ENCODE results near the gene MAP3K12. TPM values are rescaled to one million over a fixed set of nuclear protein-coding genes. Genes with fewer than 3 reads are reported as not detected.

The MAP3K12 gene
- total and polyA plus RNA-seq, 2 of the 8 experiments (the other 6 are each of a cell fraction or from before 2014, with no cell fraction given), result 23.4 to 42.7 TPM

- H2BK15ac ChIP-seq (ENCODE audit: low read length), result peak overlapping the region; percentile 98
- H3K4me1 ChIP-seq (replicated peaks in 1 of 4; ENCODE audit: control insufficient read depth in 3 of 4, insufficient read depth in 4 of 4, low read length in 3 of 4), result peaks cover 11 to 37% (median 15%) of the 10 kb centered on the region in 4 experiments
- POLR2A ChIA-PET (ENCODE audit: partially characterized antibody), result interaction anchor here (0.6 to 67.0 kb wide), 8 partner anchors 1 to 242 kb away, joined by 3 to 3397 read pairs (median 4); partner anchors contain the start of genes AAAS, MAP3K12, NPFF and PCBP2
- peak overlapping the region; percentile 48 for H3K14ac ChIP-seq (ENCODE audit: insufficient read length)
- peaks cover 7% of the 10 kb centered on the region for H3K79me1 ChIP-seq (ENCODE audit: low read depth, low read length)
- peak overlapping the region; percentile 87 to 96 for H3K4me2 ChIP-seq (ENCODE audit: insufficient read depth in 1 of 2, low read depth in 2 of 2, low read length in 2 of 2)
- H2AFZ ChIP-seq (ENCODE audit: low read length), result peak overlapping the region; percentile 21
- CTCF ChIA-PET (ENCODE audit: partially characterized antibody), result interaction anchor here (0.9 to 6.7 kb wide), 12 partner anchors 10 to 141 kb away, joined by 3 to 51 read pairs (median 5); partner anchors contain the start of gene NPFF
- H4K5ac ChIP-seq (ENCODE audit: insufficient read length, low read depth, low read length), result peak overlapping the region; percentile 79
- H3K23ac ChIP-seq (ENCODE audit: insufficient read length), result no peak overlapping the region
- peak overlapping the region; percentile 55; the same call in 1 of the 2 replicates for H3K27ac ChIP-seq (ENCODE audit: low read depth, low read length)
- FAIRE-seq (no peak), DNase-seq (ENCODE audit: low read depth in 1 of 2, low spot score in 2 of 2) (peak; percentile 86 to 96)
- no peaks in the 10 kb centered on the region for H3K36me3 ChIP-seq (ENCODE audit: control insufficient read depth in 2 of 4, insufficient read depth in 4 of 4, low read length in 3 of 4)
- peaks cover 0 to 5% of the 10 kb centered on the region in 2 experiments for H4K20me1 ChIP-seq (replicated peaks in 1 of 2; ENCODE audit: control insufficient read depth in 1 of 2, insufficient read depth in 2 of 2, low read length in 2 of 2)
- no peak overlapping the region for H3K56ac ChIP-seq (replicated peaks; ENCODE audit: insufficient read length, low read depth, low read length)
- peak overlapping the region; percentile 97 for H3K18ac ChIP-seq (ENCODE audit: extremely low read depth, low read length)
- 4% methylated on average over 28 of the region's 52 CpGs; no CpG with 5 or more reads in 1 of the 2 experiments for WGBS, 2 experiments (ENCODE audit: extremely low coverage in 1 of 2, insufficient coverage in 1 of 2, insufficient read length in 1 of 2, insufficient replicate concordance in 2 of 2, low coverage in 1 of 2, low lambda C conversion rate in 2 of 2, missing lambda C conversion rate in 1 of 2)
- peak overlapping the region; percentile 85; the same call in 1 of the 2 replicates for H4K8ac ChIP-seq (ENCODE audit: extremely low read depth, insufficient read depth, low read length)
- H2BK20ac ChIP-seq (ENCODE audit: low read length), result peak overlapping the region; percentile 48; the same call in 1 of the 2 replicates
- H3K4me3 ChIP-seq (ENCODE audit: extremely low read depth in 1 of 4, insufficient read depth in 2 of 4, low read depth in 3 of 4, low read length in 4 of 4), result peak overlapping the region; percentile 54 to 65 (median 57)
- peak overlapping the region; percentile 91; the same call in 1 of the 2 replicates for H2BK5ac ChIP-seq (ENCODE audit: low read depth, low read length)
- H2AK5ac ChIP-seq (ENCODE audit: low read depth, low read length), result peak overlapping the region; percentile 47; the same call in 1 of the 2 replicates
- H3K9ac ChIP-seq (replicated peaks in 1 of 4; ENCODE audit: extremely low read depth in 1 of 4, low read depth in 3 of 4, low read length in 3 of 4), result peak overlapping the region in 3 of 4 experiments; percentile 46 to 63 (median 58); a peak in 4 of 7 replicates
- peaks cover 0 to 15% of the 10 kb centered on the region in 2 experiments; a peak in 2 of 4 replicates for H3K79me2 ChIP-seq (ENCODE audit: control insufficient read depth in 1 of 2, insufficient read depth in 2 of 2, low read length in 2 of 2)
- H4K91ac ChIP-seq (replicated peaks; ENCODE audit: insufficient read length, low read length), result peak overlapping the region; percentile 15
- H3K27me3 ChIP-seq (replicated peaks in 1 of 4; ENCODE audit: control insufficient read depth in 3 of 4, extremely low read depth in 1 of 4, insufficient read depth in 3 of 4, low read length in 3 of 4), result no peaks in the 10 kb centered on the region
- peaks cover 13% of the 10 kb centered on the region for H3K23me2 ChIP-seq (ENCODE audit: low read depth, low read length)
- H3K4ac ChIP-seq (replicated peaks; ENCODE audit: insufficient read length, low read depth, low read length), result no peak overlapping the region
- H2BK120ac ChIP-seq (replicated peaks; ENCODE audit: low read depth, low read length), result peak overlapping the region; percentile 16
- no peaks in the 10 kb centered on the region for H3K9me3 ChIP-seq (ENCODE audit: insufficient read depth in 2 of 2, low read depth in 1 of 2, low read length in 1 of 2)
- H2BK12ac ChIP-seq (ENCODE audit: low read depth, low read length), result 0 out of 2 replicates have a peak overlapping the region, but pooled peaks have one; percentile 39
- TF ChIP-seq NANOG (IDR thresholded peaks at IDR 0.05; ENCODE audit: insufficient read depth, low read depth, low read length, poor library complexity, severe bottlenecking) (no peak), CBX5 (IDR thresholded peaks at IDR 0.05; ENCODE audit: low read depth, low read length) (no peak), SIRT6 (IDR thresholded peaks at IDR 0.05; ENCODE audit: low read length) (no peak), KDM1A (IDR thresholded peaks at IDR 0.05; ENCODE audit: borderline replicate concordance, low read length) (no peak), BACH1 (IDR thresholded peaks at IDR 0.05; ENCODE audit: low read length) (no peak), POU5F1 (IDR thresholded peaks at IDR 0.05; ENCODE audit: low read depth, low read length) (no peak), TEAD4 (IDR thresholded peaks at IDR 0.05; ENCODE audit: low read depth, low read length) (no peak), POLR2AphosphoS5 (IDR thresholded peaks at IDR 0.05; ENCODE audit: low read depth, low read length) (peak; percentile 79; the same call in 1 of the 2 replicates), SUZ12 (IDR thresholded peaks at IDR 0.05; ENCODE audit: low read length) (no peak), EZH2 (IDR thresholded peaks at IDR 0.05; ENCODE audit: low read depth, low read length, severe bottlenecking) (no peak), CHD2 (IDR thresholded peaks at IDR 0.05; ENCODE audit: low read length) (no peak; the same call in 1 of the 2 replicates), CREB1 (IDR thresholded peaks at IDR 0.05) (peak; percentile 76)
These were observed 6.2 kb downstream of the MAP3K12 start for GRCh38 chr12:53492830-53493609.
